Measurements from ENCODE around the gene PLXNA1. TPM values are rescaled to one million over a fixed set of nuclear protein-coding genes. Genes with fewer than 3 reads are reported as not detected.

The PLXNA1 gene
- total and polyA plus RNA-seq, 2 of the 8 experiments (the other 6 are each of a cell fraction or from before 2014, with no cell fraction given) = 47.5 to 54.9 TPM

GRCh38 chr3:126995926-126996512 is 13.1 kb downstream of the PLXNA1 start:
- H4K8ac ChIP-seq (ENCODE audit: extremely low read depth, insufficient read depth, low read length) = 0 out of 2 replicates have a peak overlapping the region, but pooled peaks have one; percentile 25
- H3K18ac ChIP-seq (ENCODE audit: extremely low read depth, low read length) = no peak overlapping the region
- no peak overlapping the region for H2BK15ac ChIP-seq (ENCODE audit: low read length)
- no peak overlapping the region for H2BK120ac ChIP-seq (replicated peaks; ENCODE audit: low read depth, low read length)
- peaks cover 40% of the 10 kb centered on the region for H3K79me1 ChIP-seq (ENCODE audit: low read depth, low read length)
- H3K56ac ChIP-seq (replicated peaks; ENCODE audit: insufficient read length, low read depth, low read length) = no peak overlapping the region
- no peak overlapping the region for H3K4ac ChIP-seq (replicated peaks; ENCODE audit: insufficient read length, low read depth, low read length)
- H4K5ac ChIP-seq (ENCODE audit: insufficient read length, low read depth, low read length) = no peak overlapping the region
- DNase-seq (ENCODE audit: low read depth in 1 of 2, low spot score in 2 of 2) = no peak
- peaks cover 0 to 5% (median 2%) of the 10 kb centered on the region in 4 experiments; a peak in 4 of 7 replicates for H3K4me1 ChIP-seq (replicated peaks in 1 of 4; ENCODE audit: control insufficient read depth in 3 of 4, insufficient read depth in 4 of 4, low read length in 3 of 4)
- H4K91ac ChIP-seq (replicated peaks; ENCODE audit: insufficient read length, low read length) = no peak overlapping the region
- H3K23me2 ChIP-seq (ENCODE audit: low read depth, low read length) = no peaks in the 10 kb centered on the region
- no peaks in the 10 kb centered on the region; a peak in 1 of 8 replicates for H3K36me3 ChIP-seq (ENCODE audit: control insufficient read depth in 2 of 4, insufficient read depth in 4 of 4, low read length in 3 of 4)
- H3K9me3 ChIP-seq (ENCODE audit: insufficient read depth in 2 of 2, low read depth in 1 of 2, low read length in 1 of 2) = no peaks in the 10 kb centered on the region
- no peak overlapping the region for H3K23ac ChIP-seq (ENCODE audit: insufficient read length)
- peaks cover 0 to 55% of the 10 kb centered on the region in 2 experiments; a peak in 2 of 4 replicates for H3K79me2 ChIP-seq (ENCODE audit: control insufficient read depth in 1 of 2, insufficient read depth in 2 of 2, low read length in 2 of 2)
- no peak for FAIRE-seq
- H2AK5ac ChIP-seq (ENCODE audit: low read depth, low read length) = no peak overlapping the region
- CTCF ChIA-PET (ENCODE audit: partially characterized antibody) = interaction anchor here (1.1 to 4.2 kb wide), 11 partner anchors 8 to 459 kb away, joined by 3 to 14 read pairs (median 5); partner anchors contain the start of gene PLXNA1
- POLR2A ChIA-PET (ENCODE audit: partially characterized antibody) = interaction anchor here (1.0 to 1.6 kb wide), 3 partner anchors 15 to 47 kb away, joined by 4 to 5 read pairs (median 4); no protein-coding TSS in a partner anchor
- peaks cover 14 to 59% of the 10 kb centered on the region in 2 experiments for H4K20me1 ChIP-seq (replicated peaks in 1 of 2; ENCODE audit: control insufficient read depth in 1 of 2, insufficient read depth in 2 of 2, low read length in 2 of 2)
- 90% methylated on average over 11 of the region's 11 CpGs; no CpG with 5 or more reads in 1 of the 2 experiments for whole genome bisulfite sequencing, 2 experiments (ENCODE audit: extremely low coverage in 1 of 2, insufficient coverage in 1 of 2, insufficient read length in 1 of 2, insufficient replicate concordance in 2 of 2, low coverage in 1 of 2, low lambda C conversion rate in 2 of 2, missing lambda C conversion rate in 1 of 2)
- H3K4me2 ChIP-seq (ENCODE audit: insufficient read depth in 1 of 2, low read depth in 2 of 2, low read length in 2 of 2) = no peak overlapping the region
- H2AFZ ChIP-seq (ENCODE audit: low read length) = no peak overlapping the region
- no peak overlapping the region for H3K27ac ChIP-seq (ENCODE audit: low read depth, low read length)
- no peak overlapping the region for H3K9ac ChIP-seq (replicated peaks in 1 of 4; ENCODE audit: extremely low read depth in 1 of 4, low read depth in 3 of 4, low read length in 3 of 4)
- H2BK20ac ChIP-seq (ENCODE audit: low read length) = no peak overlapping the region
- no peak overlapping the region; the same call in 1 of the 2 replicates for H2BK5ac ChIP-seq (ENCODE audit: low read depth, low read length)
- no peak overlapping the region for H2BK12ac ChIP-seq (ENCODE audit: low read depth, low read length)
- H3K4me3 ChIP-seq (ENCODE audit: extremely low read depth in 1 of 4, insufficient read depth in 2 of 4, low read depth in 3 of 4, low read length in 4 of 4) = no peak overlapping the region
- H3K27me3 ChIP-seq (replicated peaks in 1 of 4; ENCODE audit: control insufficient read depth in 3 of 4, extremely low read depth in 1 of 4, insufficient read depth in 3 of 4, low read length in 3 of 4) = no peaks in the 10 kb centered on the region
- no peak for TF ChIP-seq EP300 (IDR thresholded peaks at IDR 0.05; ENCODE audit: borderline replicate concordance in 1 of 2, low read depth in 2 of 2, low read length in 2 of 2)
- no peak for TF ChIP-seq CBX8 (IDR thresholded peaks at IDR 0.05; ENCODE audit: borderline replicate concordance, low read depth, low read length)
- no peak for TF ChIP-seq SAP30 (IDR thresholded peaks at IDR 0.05; ENCODE audit: insufficient read depth, insufficient replicate concordance, low read length)
- TF ChIP-seq RAD21 (IDR thresholded peaks at IDR 0.05 in 1 of 2, conservative IDR thresholded peaks at IDR 0.05 in 1 of 2; ENCODE audit: low read depth in 2 of 2, low read length in 2 of 2) = peak; percentile 9 to 31; a peak in 1 of 4 replicates
- TF ChIP-seq NRF1 (IDR thresholded peaks at IDR 0.05; ENCODE audit: low read depth, low read length) = no peak
- peak in 1 of 3 experiments; percentile 34; a peak in 1 of 4 replicates for TF ChIP-seq CTCF (IDR thresholded peaks at IDR 0.05; ENCODE audit: control extremely low read depth in 1 of 3, insufficient read depth in 1 of 3, low read depth in 1 of 3, low read length in 3 of 3)
- no peak overlapping the region for H3K14ac ChIP-seq (ENCODE audit: insufficient read length)

Data from H1 (cell line).